Neural cell (in vitro differentiated cells): ENCODE data around the gene TMUB1. TPM values are rescaled to one million over a fixed set of nuclear protein-coding genes. Genes with fewer than 3 reads are reported as not detected.

Experiments
- H2AFZ ChIP-seq: fragments of 200-600, 300-800 bp; sonication (generic), shearing (Covaris generic); 2 replicates; pipeline ENCODE4 v1.6.0; 2014; ENCODE audit warnings: low read depth, mild to moderate bottlenecking, antibody characterized with exemption, low read length, moderate library complexity
- H3F3A ChIP-seq: fragments of 200-600 bp; shearing (Covaris generic); 2 replicates; pipeline ENCODE4 v1.6.1; 2016; ENCODE audit warnings: mild to moderate bottlenecking, moderate library complexity, mixed read lengths, antibody characterized with exemption, low read length; ENCODE audit not compliant: insufficient read depth, poor library complexity, severe bottlenecking
- H3K27ac ChIP-seq: fragments of 200-600, 300-800 bp; sonication (generic), shearing (Covaris generic); 2 replicates; pipeline ENCODE4 v1.5.1; 2014; ENCODE audit warnings: mild to moderate bottlenecking, low read length, moderate library complexity
- H3K27me3 ChIP-seq: fragments of 300-800, 200-600 bp; sonication (generic), shearing (Covaris generic); 2 replicates; pipeline ENCODE4 v1.6.0; 2014; ENCODE audit warnings: mild to moderate bottlenecking, low read depth, low read length, moderate library complexity; ENCODE audit not compliant: insufficient read depth
- H3K36me3 ChIP-seq: fragments of 300-800, 200-600 bp; sonication (generic), shearing (Covaris generic); 2 replicates; pipeline ENCODE4 v1.5.1; 2014; ENCODE audit warnings: mild to moderate bottlenecking, antibody characterized with exemption, low read length, moderate library complexity; ENCODE audit not compliant: insufficient read depth
- H3K4me2 ChIP-seq: fragments of 300-800, 200-600 bp; sonication (generic), shearing (Covaris generic); 2 replicates; pipeline ENCODE4 v1.6.0; 2014; ENCODE audit warnings: mild to moderate bottlenecking, low read length
- H3K4me3 ChIP-seq: fragments of 300-800, 200-600 bp; sonication (generic), shearing (Covaris generic); 2 replicates; pipeline ENCODE4 v1.5.1; 2014; ENCODE audit warnings: mild to moderate bottlenecking, low read length, moderate library complexity
- H3K79me2 ChIP-seq: fragments of 200-600 bp; shearing (Covaris generic); replicated peaks from 2 replicates; pipeline ENCODE4 v1.6.0; 2014; ENCODE audit warnings: mild to moderate bottlenecking, low read length, moderate library complexity; ENCODE audit not compliant: insufficient read depth
- H3K9ac ChIP-seq: fragments of 300-800, 200-600 bp; sonication (generic), shearing (Covaris generic); 2 replicates; pipeline ENCODE4 v1.6.1; 2016; ENCODE audit warnings: mild to moderate bottlenecking, low read length, mixed read lengths
- H3K9me2 ChIP-seq: fragments of 200-600 bp; shearing (Covaris generic); 2 replicates; pipeline ENCODE4 v1.6.1; 2016; ENCODE audit warnings: mild to moderate bottlenecking, low read length, mixed read lengths; ENCODE audit not compliant: insufficient read depth
- H3K9me3 ChIP-seq: fragments of 200-600, 300-800 bp; sonication (generic), shearing (Covaris generic); 2 replicates; pipeline ENCODE4 v1.6.1; 2016; ENCODE audit warnings: mild to moderate bottlenecking, mixed run types, low read length, moderate library complexity, mixed read lengths
- H4K20me1 ChIP-seq: fragments of 200-600 bp; shearing (Covaris generic); 2 replicates; pipeline ENCODE4 v1.6.1; 2016; ENCODE audit warnings: mild to moderate bottlenecking, mixed run types; ENCODE audit not compliant: insufficient read depth
- EP300 ChIP-seq: fragments of 450-650 bp; conservative IDR thresholded peaks from 2 replicates; pipeline ENCODE4 v1.6.1; 2014; ENCODE audit warnings: antibody characterized with exemption, mild to moderate bottlenecking, moderate library complexity; ENCODE audit not compliant: poor library complexity, severe bottlenecking
- EZH2 ChIP-seq: fragments of 200-600, 300-800 bp; shearing (Covaris generic), sonication (generic); IDR thresholded peaks from 2 replicates; pipeline ENCODE4 v1.6.1; 2014; ENCODE audit warnings: antibody characterized with exemption, low read length, borderline replicate concordance, mild to moderate bottlenecking; ENCODE audit not compliant: insufficient read depth, poor library complexity, severe bottlenecking
- MXI1 ChIP-seq: fragments of 450-650 bp; conservative IDR thresholded peaks from 2 replicates; pipeline ENCODE4 v1.6.1; 2014; ENCODE audit warnings: antibody characterized with exemption, mild to moderate bottlenecking; ENCODE audit not compliant: poor library complexity, severe bottlenecking
- POLR2AphosphoS5 ChIP-seq: IDR thresholded peaks from 2 replicates; pipeline ENCODE4 v1.6.1; 2012
- RAD21 ChIP-seq: fragments of 450-650 bp; conservative IDR thresholded peaks from 2 replicates; pipeline ENCODE4 v1.6.1; 2014; ENCODE audit warnings: antibody characterized with exemption, mild to moderate bottlenecking, moderate library complexity
- SMC3 ChIP-seq: fragments of 450-650 bp; conservative IDR thresholded peaks from 2 replicates; pipeline ENCODE4 v1.6.1; 2014; ENCODE audit warnings: antibody characterized with exemption, mild to moderate bottlenecking, moderate library complexity; ENCODE audit not compliant: poor library complexity
- TAF1 ChIP-seq: IDR thresholded peaks from 2 replicates; pipeline ENCODE4 v1.6.1; 2012; ENCODE audit warnings: low read depth
- polyA plus RNA-seq: library from polyadenylated mRNA; depleted of rRNA; stranded (reverse); fragments of >200 nt; gene quantifications from 2 replicates; pipeline ENCODE4 v1.2.3, GENCODE V29; 2014
- TF ChIP-seq, protein P1 (sequence below): fragments of 450-650 bp; IDR thresholded peaks from 2 replicates; pipeline ENCODE4 v1.5.1; 2014; ENCODE audit warnings: antibody characterized with exemption, mild to moderate bottlenecking, moderate library complexity; ENCODE audit not compliant: poor library complexity, severe bottlenecking
- TF ChIP-seq, protein P2 (sequence below): IDR thresholded peaks from 2 replicates; pipeline ENCODE4 v1.6.1; 2012; ENCODE audit warnings: borderline replicate concordance

The TMUB1 gene
- polyA plus RNA-seq, 1 donor from 2014 or later, result 35.2 TPM

DNA sequence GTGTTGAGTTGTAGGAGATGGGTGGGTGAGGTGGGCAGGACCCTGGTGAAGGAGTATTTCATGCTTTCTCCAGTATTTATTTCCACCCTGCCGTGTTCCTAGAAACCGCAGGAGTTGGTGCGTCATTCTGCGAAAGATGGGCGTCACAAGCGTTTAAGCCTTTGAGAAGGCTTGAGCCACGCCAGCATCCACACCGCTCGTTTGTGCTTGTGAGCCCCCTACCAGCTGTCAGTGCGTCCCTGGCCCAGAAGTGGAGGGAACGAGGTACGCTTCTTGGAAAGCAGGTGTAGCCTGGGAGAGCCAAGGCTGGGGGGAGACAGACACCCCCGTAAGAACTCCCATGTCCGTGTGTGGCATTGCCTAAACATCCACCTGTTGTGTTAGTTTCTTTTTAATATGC, 8.7 kb upstream of the TMUB1 start:
- H3K9me3 ChIP-seq, result no peaks in the 10 kb centered on the region
- H3K4me2 ChIP-seq, result no peak overlapping the region
- H2AFZ ChIP-seq, result no peak overlapping the region
- peaks cover 3% of the 10 kb centered on the region for H3F3A ChIP-seq
- peaks cover 46% of the 10 kb centered on the region for H4K20me1 ChIP-seq
- H3K27me3 ChIP-seq, result no peaks in the 10 kb centered on the region
- no peaks in the 10 kb centered on the region for H3K36me3 ChIP-seq
- peaks cover 79% of the 10 kb centered on the region for H3K79me2 ChIP-seq
- H3K9ac ChIP-seq, result no peak overlapping the region
- no peak overlapping the region for H3K27ac ChIP-seq
- H3K9me2 ChIP-seq, result no peaks in the 10 kb centered on the region
- no peak overlapping the region for H3K4me3 ChIP-seq
- TF ChIP-seq, protein P1, sequence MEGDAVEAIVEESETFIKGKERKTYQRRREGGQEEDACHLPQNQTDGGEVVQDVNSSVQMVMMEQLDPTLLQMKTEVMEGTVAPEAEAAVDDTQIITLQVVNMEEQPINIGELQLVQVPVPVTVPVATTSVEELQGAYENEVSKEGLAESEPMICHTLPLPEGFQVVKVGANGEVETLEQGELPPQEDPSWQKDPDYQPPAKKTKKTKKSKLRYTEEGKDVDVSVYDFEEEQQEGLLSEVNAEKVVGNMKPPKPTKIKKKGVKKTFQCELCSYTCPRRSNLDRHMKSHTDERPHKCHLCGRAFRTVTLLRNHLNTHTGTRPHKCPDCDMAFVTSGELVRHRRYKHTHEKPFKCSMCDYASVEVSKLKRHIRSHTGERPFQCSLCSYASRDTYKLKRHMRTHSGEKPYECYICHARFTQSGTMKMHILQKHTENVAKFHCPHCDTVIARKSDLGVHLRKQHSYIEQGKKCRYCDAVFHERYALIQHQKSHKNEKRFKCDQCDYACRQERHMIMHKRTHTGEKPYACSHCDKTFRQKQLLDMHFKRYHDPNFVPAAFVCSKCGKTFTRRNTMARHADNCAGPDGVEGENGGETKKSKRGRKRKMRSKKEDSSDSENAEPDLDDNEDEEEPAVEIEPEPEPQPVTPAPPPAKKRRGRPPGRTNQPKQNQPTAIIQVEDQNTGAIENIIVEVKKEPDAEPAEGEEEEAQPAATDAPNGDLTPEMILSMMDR, result no peak
- TF ChIP-seq SMC3, result no peak
- TF ChIP-seq POLR2AphosphoS5, result no peak
- no peak for TF ChIP-seq EZH2

DNA sequence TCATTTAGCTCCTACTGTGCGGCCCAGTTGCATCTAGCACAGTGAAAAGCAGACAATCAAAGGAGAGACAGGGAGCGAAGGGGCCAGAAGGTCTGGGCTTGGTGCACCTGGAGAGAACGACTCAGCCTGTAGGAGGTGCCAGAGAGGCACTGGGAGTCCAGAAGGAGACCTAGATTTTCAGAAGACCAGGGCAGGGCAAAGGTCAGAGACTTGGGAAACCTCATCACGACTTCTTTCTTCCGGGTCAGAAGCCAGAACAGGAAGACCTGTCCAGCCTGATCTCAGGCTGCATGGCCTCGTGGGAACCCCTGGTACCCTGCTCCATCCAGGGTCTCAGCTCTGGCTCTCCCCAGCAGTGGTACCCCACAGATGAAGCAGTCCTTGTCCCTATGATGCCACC, 8.1 kb upstream of the TMUB1 start:
- H3K9me2 ChIP-seq, result no peaks in the 10 kb centered on the region
- H2AFZ ChIP-seq, result no peak overlapping the region
- no peak overlapping the region for H3K4me2 ChIP-seq
- H3K27me3 ChIP-seq, result no peaks in the 10 kb centered on the region
- peaks cover 3% of the 10 kb centered on the region for H3F3A ChIP-seq
- H3K9me3 ChIP-seq, result no peaks in the 10 kb centered on the region
- no peak overlapping the region for H3K27ac ChIP-seq
- H3K4me3 ChIP-seq, result no peak overlapping the region
- H3K36me3 ChIP-seq, result no peaks in the 10 kb centered on the region
- H3K9ac ChIP-seq, result no peak overlapping the region
- H4K20me1 ChIP-seq, result peaks cover 46% of the 10 kb centered on the region
- no peak for TF ChIP-seq EZH2
- TF ChIP-seq POLR2AphosphoS5, result no peak
- TF ChIP-seq, protein P1, result no peak
- TF ChIP-seq MXI1, result no peak
- TF ChIP-seq EP300, result no peak
- TF ChIP-seq TAF1, result no peak
- TF ChIP-seq SMC3, result no peak
- TF ChIP-seq, protein P2, sequence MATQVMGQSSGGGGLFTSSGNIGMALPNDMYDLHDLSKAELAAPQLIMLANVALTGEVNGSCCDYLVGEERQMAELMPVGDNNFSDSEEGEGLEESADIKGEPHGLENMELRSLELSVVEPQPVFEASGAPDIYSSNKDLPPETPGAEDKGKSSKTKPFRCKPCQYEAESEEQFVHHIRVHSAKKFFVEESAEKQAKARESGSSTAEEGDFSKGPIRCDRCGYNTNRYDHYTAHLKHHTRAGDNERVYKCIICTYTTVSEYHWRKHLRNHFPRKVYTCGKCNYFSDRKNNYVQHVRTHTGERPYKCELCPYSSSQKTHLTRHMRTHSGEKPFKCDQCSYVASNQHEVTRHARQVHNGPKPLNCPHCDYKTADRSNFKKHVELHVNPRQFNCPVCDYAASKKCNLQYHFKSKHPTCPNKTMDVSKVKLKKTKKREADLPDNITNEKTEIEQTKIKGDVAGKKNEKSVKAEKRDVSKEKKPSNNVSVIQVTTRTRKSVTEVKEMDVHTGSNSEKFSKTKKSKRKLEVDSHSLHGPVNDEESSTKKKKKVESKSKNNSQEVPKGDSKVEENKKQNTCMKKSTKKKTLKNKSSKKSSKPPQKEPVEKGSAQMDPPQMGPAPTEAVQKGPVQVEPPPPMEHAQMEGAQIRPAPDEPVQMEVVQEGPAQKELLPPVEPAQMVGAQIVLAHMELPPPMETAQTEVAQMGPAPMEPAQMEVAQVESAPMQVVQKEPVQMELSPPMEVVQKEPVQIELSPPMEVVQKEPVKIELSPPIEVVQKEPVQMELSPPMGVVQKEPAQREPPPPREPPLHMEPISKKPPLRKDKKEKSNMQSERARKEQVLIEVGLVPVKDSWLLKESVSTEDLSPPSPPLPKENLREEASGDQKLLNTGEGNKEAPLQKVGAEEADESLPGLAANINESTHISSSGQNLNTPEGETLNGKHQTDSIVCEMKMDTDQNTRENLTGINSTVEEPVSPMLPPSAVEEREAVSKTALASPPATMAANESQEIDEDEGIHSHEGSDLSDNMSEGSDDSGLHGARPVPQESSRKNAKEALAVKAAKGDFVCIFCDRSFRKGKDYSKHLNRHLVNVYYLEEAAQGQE, result no peak
- TF ChIP-seq RAD21, result no peak
- H3K79me2 ChIP-seq, result peaks cover 79% of the 10 kb centered on the region
